HepG2 (cell line): ENCODE measurements around the gene KLHL40. TPM values are rescaled to one million over a fixed set of nuclear protein-coding genes. Genes with fewer than 3 reads are reported as not detected.

Experiments used
- ATAC-seq: fragments of 200-7000 bp; cut with Tn5 transposase; 3 replicates; pipeline ENCODE4 v1.9.1; 2020; ENCODE audit warnings: mild to moderate bottlenecking, moderate library complexity
- BruUV-seq: library from RNA; stranded (reverse); fragments of 400-500 nt; replicated peaks from 2 replicates; lab custom pipeline; 2021; lab: Mats Ljungman, UMichigan
- CTCF ChIA-PET: fragments of 300-600 bp; formaldehyde crosslinking; extraction: SDS; loops from one replicate; lab custom pipeline; 2021; ENCODE audit warnings: low total read pairs, inconsistent platforms, low intra/inter-chr PET ratio; lab: Yijun Ruan, JAX
- POLR2A ChIA-PET: fragments of 350-600 bp; sonication (Branson Sonifier 250); formaldehyde crosslinking; loops from one replicate; lab custom pipeline; 2020; ENCODE audit warnings: antibody characterized with exemption, inconsistent platforms; lab: Yijun Ruan, JAX
- DNase-seq: peaks from one replicate; pipeline ENCODE4 v3.0.0-alpha.2; 2015; ENCODE audit warnings: low spot score
- FAIRE-seq: peaks from 3 replicates; lab custom pipeline; 2011; peaks lifted over from hg19 to GRCh38; lab: Jason Lieb, UNC
- H2AFZ ChIP-seq: one replicate; pipeline ENCODE4 v1.6.1; 2011; ENCODE audit warnings: low read length, inconsistent platforms
- H3K27ac ChIP-seq: fragments of 300-600 bp; 3 replicates; pipeline ENCODE4 v1.8.0; 2011; ENCODE audit warnings: mixed run types, mild to moderate bottlenecking, mixed read lengths, low read length, inconsistent platforms; ENCODE audit not compliant: insufficient read depth; ENCODE audit errors: extremely low read length
- H3K27me3 ChIP-seq, 2 experiments: fragments of 200-600 bp in 1 of 2; 2 replicates in 1 of 2; 3 replicates in 1 of 2; pipeline versions ENCODE4 v1.6.0 to v1.8.0; 2011; ENCODE audit warnings: low read length in 2 of 2, mild to moderate bottlenecking in 2 of 2, moderate library complexity in 2 of 2, inconsistent platforms in 1 of 2; ENCODE audit not compliant: insufficient read depth in 2 of 2, control insufficient read depth in 1 of 2
- H3K36me3 ChIP-seq, 2 experiments: fragments of 200-600 bp in 1 of 2; replicated peaks in 1 of 2; 2 replicates in 1 of 2; 3 replicates in 1 of 2; pipeline versions ENCODE4 v1.5.1 to v1.8.0; 2011; ENCODE audit warnings: low read length in 2 of 2, inconsistent platforms in 1 of 2; ENCODE audit not compliant: insufficient read depth in 2 of 2, control insufficient read depth in 1 of 2
- H3K4me1 ChIP-seq: 2 replicates; pipeline ENCODE4 v1.5.1; 2012; ENCODE audit warnings: low read length, inconsistent platforms; ENCODE audit not compliant: insufficient read depth
- H3K4me2 ChIP-seq: 2 replicates; pipeline ENCODE4 v1.6.0; 2011; ENCODE audit warnings: low read depth, low read length, inconsistent platforms
- H3K4me3 ChIP-seq, 3 experiments: fragments of 200-600 bp in 1 of 3; sonication (generic), shearing (Covaris generic) in 1 of 3; replicated peaks in 1 of 3; 2 replicates each; pipeline ENCODE4 v1.5.1; 2011 to 2016; ENCODE audit warnings: low read length in 3 of 3, inconsistent platforms in 2 of 3, low read depth in 2 of 3, mild to moderate bottlenecking in 2 of 3, control low read depth in 1 of 3, mixed read lengths in 1 of 3; ENCODE audit not compliant: insufficient read depth in 1 of 3
- H3K79me2 ChIP-seq: one replicate; pipeline ENCODE4 v1.6.1; 2011; ENCODE audit warnings: low read length, inconsistent platforms; ENCODE audit not compliant: insufficient read depth
- H3K9ac ChIP-seq: 2 replicates; pipeline ENCODE4 v1.6.0; 2011; ENCODE audit warnings: mild to moderate bottlenecking, low read depth, low read length, inconsistent platforms; ENCODE audit not compliant: insufficient read depth
- H3K9me3 ChIP-seq: 2 replicates; pipeline ENCODE4 v1.5.1; 2012; ENCODE audit warnings: mild to moderate bottlenecking, low read length
- H4K20me1 ChIP-seq: 2 replicates; pipeline ENCODE4 v1.6.0; 2011; ENCODE audit warnings: inconsistent platforms, mild to moderate bottlenecking, low read length, moderate library complexity; ENCODE audit not compliant: insufficient read depth
- CTCF ChIP-seq: sonication (generic); formaldehyde crosslinking; IDR thresholded peaks from 2 replicates; pipeline ENCODE4 v1.5.0; 2020; ENCODE audit warnings: mild to moderate bottlenecking, missing genetic modification reagents, moderate library complexity
- GABPB1 ChIP-seq: IDR thresholded peaks from 2 replicates; pipeline ENCODE4 v1.6.1; 2016; ENCODE audit warnings: mild to moderate bottlenecking, missing genetic modification reagents, moderate library complexity, missing compliant biosample characterization
- PAF1 ChIP-seq: IDR thresholded peaks from 2 replicates; pipeline ENCODE4 v1.6.1; 2016; ENCODE audit warnings: missing genetic modification reagents, missing compliant biosample characterization
- RAD21 ChIP-seq: fragments of 450-650 bp; formaldehyde crosslinking; IDR thresholded peaks from 2 replicates; pipeline ENCODE4 v1.5.0; 2020; ENCODE audit warnings: mild to moderate bottlenecking
- SMC3 ChIP-seq: IDR thresholded peaks from 2 replicates; pipeline ENCODE4 v1.6.1; 2011; ENCODE audit warnings: low read length, improper control_type of control experiment
- STAG1 ChIP-seq: sonication (generic); formaldehyde crosslinking; IDR thresholded peaks from 2 replicates; pipeline ENCODE4 v1.4.0; 2020; ENCODE audit warnings: missing genetic modification reagents
- ZBTB33 ChIP-seq: sonication (generic); formaldehyde crosslinking; IDR thresholded peaks from 2 replicates; pipeline ENCODE4 v1.4.0; 2020; ENCODE audit warnings: missing genetic modification reagents
- ZC3H13 ChIP-seq: sonication (generic); formaldehyde crosslinking; IDR thresholded peaks from 2 replicates; pipeline ENCODE4 v1.8.1; 2023; ENCODE audit warnings: mild to moderate bottlenecking, missing genetic modification reagents, moderate library complexity
- ZNF263 ChIP-seq: sonication (generic); formaldehyde crosslinking; IDR thresholded peaks from 2 replicates; pipeline ENCODE4 v1.4.0; 2020; ENCODE audit warnings: missing genetic modification reagents
- ZNF354B ChIP-seq: sonication (generic); formaldehyde crosslinking; IDR thresholded peaks from 2 replicates; pipeline ENCODE4 v1.8.0; 2022; ENCODE audit warnings: mild to moderate bottlenecking, missing genetic modification reagents
- WGBS: methylation state at CpG from one replicate; pipeline ENCODE4 v1.1.6; 2017; ENCODE audit warnings: low lambda C conversion rate; 5-methylcytosine and 5-hydroxymethylcytosine counted together
- in situ Hi-C: cut with HindIII; loops from 2 replicates; pipeline ENCODE4 v1.10.0; 2017; ENCODE audit warnings: low pct_unique_long_range_greater_than_20kb; ENCODE audit not compliant: extremely low pct_ligation_motif_present
- intact Hi-C: fragments of 100-400 bp; cut with micrococcal nuclease; formaldehyde crosslinking; loops from one replicate; pipeline ENCODE4 v1.10.0; 2022; ENCODE audit not compliant: unreplicated experiment
- polyA plus RNA-seq, 8 experiments: library from polyadenylated mRNA; depleted of rRNA in 3 of 8; stranded (reverse) in 7 of 8; unstranded in 1 of 8; fragments of >200 nt; fragmentation: Illumina TruSeq in 4 of 8; extraction: Trizol in 4 of 8; gene quantifications; 2 replicates each; pipeline versions ENCODE4 v1.2.1 to v1.2.3, GENCODE V29; 2011 to 2016; ENCODE audit warnings: low read depth in 4 of 8, missing spikeins in 1 of 8, mixed read lengths in 1 of 8; ENCODE audit not compliant: insufficient read depth in 1 of 8
- total RNA-seq, 5 experiments: library from RNA; depleted of rRNA; stranded (reverse); fragments of >200 nt; fragmentation: Illumina TruSeq; extraction: Trizol; gene quantifications; 2 replicates each; pipeline ENCODE4 v1.2.3, GENCODE V29; 2016; ENCODE audit warnings: low read depth in 1 of 5

The KLHL40 gene
- total and polyA plus RNA-seq, 2 of the 13 experiments (the other 11 are each of a cell fraction or from before 2014, with no cell fraction given) = not detected

- ATAC-seq = no peak
- ChIA-PET POLR2A (no interaction called here), CTCF (no interaction called here)
- no peak overlapping the region for H3K4me3 ChIP-seq
- TF ChIP-seq ZC3H13 (CRISPR knock-in tag) = no peak
- H3K9ac ChIP-seq = no peak overlapping the region
- WGBS = 80% methylated on average over 6 of the region's 6 CpGs
- no TSS peak for BruUV-seq
- H3K79me2 ChIP-seq = no peaks in the 10 kb centered on the region
- H2AFZ ChIP-seq = no peak overlapping the region
- no peak for FAIRE-seq
- H3K27me3 ChIP-seq = no peaks in the 10 kb centered on the region
- H3K9me3 ChIP-seq = no peaks in the 10 kb centered on the region
- no peak overlapping the region for H3K4me2 ChIP-seq
- peaks cover 30% of the 10 kb centered on the region for H3K4me1 ChIP-seq
- no peak for DNase-seq
- H4K20me1 ChIP-seq = no peaks in the 10 kb centered on the region
- no peaks in the 10 kb centered on the region for H3K36me3 ChIP-seq
- in situ Hi-C loops = no loop called here
- H3K27ac ChIP-seq = no peak overlapping the region
- intact Hi-C loops = no loop called here
These were observed 25.1 kb upstream of the KLHL40 start for GRCh38 chr3:42660131-42660715.

- Histone ChIP-seq H3K36me3 (no peaks in the 10 kb centered on the region), H3K4me2 (no peak overlapping the region), H3K4me3 (no peak overlapping the region), H3K79me2 (no peaks in the 10 kb centered on the region), H4K20me1 (no peaks in the 10 kb centered on the region), H3K4me1 (peaks cover 29% of the 10 kb centered on the region), H2AFZ (no peak overlapping the region), H3K27me3 (no peaks in the 10 kb centered on the region), H3K9ac (no peak overlapping the region), H3K27ac (no peak overlapping the region), H3K9me3 (no peaks in the 10 kb centered on the region)
- BruUV-seq = no TSS peak
- TF ChIP-seq ZC3H13 (CRISPR knock-in tag) (peak; percentile 19; the same call in 1 of the 2 replicates), ZBTB33 (peak; percentile 93), PAF1 (CRISPR knock-in tag) (no peak), RAD21 (CRISPR knock-in tag) (peak; percentile 39; the same call in 1 of the 2 replicates), STAG1 (CRISPR knock-in tag) (peak; percentile 66), GABPB1 (CRISPR knock-in tag) (no peak), ZNF263 (CRISPR knock-in tag) (peak; percentile 42; the same call in 1 of the 2 replicates), CTCF (peak; percentile 60), ZNF354B (CRISPR knock-in tag) (no peak), SMC3 (peak; percentile 49)
- POLR2A ChIA-PET = no interaction called here
- CTCF ChIA-PET = no interaction called here
- intact Hi-C loops = no loop called here
- 70% methylated on average over 4 of the region's 4 CpGs for WGBS
- FAIRE-seq = no peak
- peak; percentile 33 for ATAC-seq
- in situ Hi-C loops = no loop called here
- DNase-seq = peak; percentile 61
These were observed 24.4 kb upstream of the KLHL40 start for GRCh38 chr3:42660898-42661297.
